Left lung (tissue), 10 donors: Measurements from ENCODE around the gene SVBP. TPM values are rescaled to one million over a fixed set of nuclear protein-coding genes. Genes with fewer than 3 reads are reported as not detected.
"Not testable (repeated sequence)": the region's sequence is repeated elsewhere in the genome, so short reads cannot be mapped to it uniquely, and the experiment has no call there.

Source experiments
- ATAC-seq: fragments of 200-7000 bp; cut with Tn5 transposase; one replicate; pipeline ENCODE4 v1.9.1; 2020; ENCODE audit warnings: moderate library complexity
- DNase-seq, 4 donors: peaks; one replicate each; pipeline ENCODE4 v3.0.0-alpha.2; 2013 to 2020
- H3K27ac ChIP-seq, 2 donors: fragments of 200-600 bp; sonication (generic) in 1 of 2; one replicate each; pipeline versions ENCODE4 v1.5.0 to v1.8.0; 2020 to 2021
- H3K27me3 ChIP-seq, 2 donors: fragments of 200-600 bp; sonication (generic) in 1 of 2; one replicate each; pipeline versions ENCODE4 v1.5.0 to v1.8.0; 2020 to 2021
- H3K36me3 ChIP-seq, 2 donors: fragments of 200-600 bp; sonication (generic) in 1 of 2; one replicate each; pipeline versions ENCODE4 v1.5.0 to v1.8.0; 2020 to 2021
- H3K4me1 ChIP-seq, 2 donors: fragments of 200-600 bp; one replicate each; pipeline ENCODE4 v1.8.0; 2021
- H3K4me3 ChIP-seq, 2 donors: fragments of 200-600 bp; sonication (generic) in 1 of 2; one replicate each; pipeline versions ENCODE4 v1.5.0 to v1.8.0; 2020 to 2021; ENCODE audit warnings: mild to moderate bottlenecking in 1 of 2
- H3K9me3 ChIP-seq, 2 donors: fragments of 200-600 bp; sonication (generic) in 1 of 2; one replicate each; pipeline versions ENCODE4 v1.5.0 to v1.8.0; 2020 to 2021
- CTCF ChIP-seq, 2 donors: fragments of 200-600 bp; sonication (generic) in 1 of 2; IDR thresholded peaks; one replicate each; pipeline versions ENCODE4 v1.5.0 to v1.8.0; 2021; ENCODE audit warnings: antibody characterized with exemption in 2 of 2
- intact Hi-C, 2 donors: fragments of 100-400 bp; cut with DNase I; formaldehyde crosslinking; loops; one replicate each; pipeline versions ENCODE4 v1.11.2 to v1.14.2; 2022
- polyA plus RNA-seq, 6 donors: library from polyadenylated mRNA; unstranded; fragments of 120-200 nt; gene quantifications; one replicate each; pipeline ENCODE4 v1.2.1, GENCODE V29; 2013; ENCODE audit not compliant: insufficient read length in 6 of 6
- total RNA-seq, 2 donors: library from RNA; stranded (reverse); fragmentation: NEBNext Ultra II Directional; extraction: Animal tissue kit (Norgen Biotek cat#: 25700); gene quantifications; one replicate each; pipeline ENCODE4 v1.2.1, GENCODE V29; 2021
- donor health status: DM: no; HTN: yes; CAD: no.
- donor health status: DM: no; HTN: no; CAD: no.

Gene SVBP
- total and polyA plus RNA-seq, 8 donors: 15.7 to 72.2 (median 67.7) TPM

- H3K27ac ChIP-seq: no peak overlapping the region
- no peak for DNase-seq
- intact Hi-C loops: no loop called here
- no peak for ATAC-seq
- no peaks in the 10 kb centered on the region for H3K36me3 ChIP-seq
- no peak overlapping the region for H3K4me3 ChIP-seq
- H3K4me1 ChIP-seq: no peaks in the 10 kb centered on the region
- H3K9me3 ChIP-seq: peaks cover 0 to 9% of the 10 kb centered on the region in 2 donors
- peaks cover 0 to 10% of the 10 kb centered on the region in 2 donors for H3K27me3 ChIP-seq
- no peak for TF ChIP-seq CTCF (IDR thresholded peaks at IDR 0.05)
These were observed 43.3 kb upstream of the SVBP start for GRCh38 chr1:42860339-42861013.

- H3K4me3 ChIP-seq, H3K27me3 ChIP-seq, H3K4me1 ChIP-seq, DNase-seq, H3K27ac ChIP-seq, ATAC-seq, H3K36me3 ChIP-seq, intact Hi-C loops, H3K9me3 ChIP-seq: not testable (repeated sequence)
These were observed 42.2 kb upstream of the SVBP start for GRCh38 chr1:42859366-42859765.

- H3K27me3 ChIP-seq, H3K36me3 ChIP-seq, H3K4me3 ChIP-seq, DNase-seq, intact Hi-C loops, ATAC-seq, H3K9me3 ChIP-seq, H3K4me1 ChIP-seq, H3K27ac ChIP-seq: not testable (repeated sequence)
These were observed 39.4 kb upstream of the SVBP start for GRCh38 chr1:42856554-42856953.

GRCh38 chr1:42853116-42853884, 36.1 kb upstream of the SVBP start:
- H3K4me1 ChIP-seq: no peaks in the 10 kb centered on the region
- no peak overlapping the region for H3K27ac ChIP-seq
- no peak for DNase-seq
- no peak for ATAC-seq
- no peaks in the 10 kb centered on the region for H3K27me3 ChIP-seq
- intact Hi-C loops: no loop called here
- H3K9me3 ChIP-seq: peaks cover 0 to 3% of the 10 kb centered on the region in 2 donors
- peaks cover 0 to 23% of the 10 kb centered on the region in 2 donors for H3K36me3 ChIP-seq
- no peak overlapping the region for H3K4me3 ChIP-seq
- TF ChIP-seq CTCF (IDR thresholded peaks at IDR 0.05): no peak

- DNase-seq (no peak), ATAC-seq (no peak)
- Histone ChIP-seq H3K4me3 (no peak overlapping the region), H3K9me3 (peaks cover 0 to 3% of the 10 kb centered on the region in 2 donors), H3K27ac (no peak overlapping the region), H3K27me3 (no peaks in the 10 kb centered on the region), H3K36me3 (peaks cover 0 to 23% of the 10 kb centered on the region in 2 donors), H3K4me1 (peaks cover 3 to 6% of the 10 kb centered on the region in 2 donors)
- TF ChIP-seq CTCF (IDR thresholded peaks at IDR 0.05): no peak
- intact Hi-C loops: no loop called here
These were observed 35.4 kb upstream of the SVBP start for GRCh38 chr1:42852608-42852980.

GRCh38 chr1:42851960-42852607, 34.9 kb upstream of the SVBP start:
- Histone ChIP-seq H3K4me1 (peaks cover 8 to 11% of the 10 kb centered on the region in 2 donors), H3K36me3 (peaks cover 0 to 23% of the 10 kb centered on the region in 2 donors), H3K4me3 (no peak overlapping the region), H3K27me3 (no peaks in the 10 kb centered on the region), H3K27ac (no peak overlapping the region), H3K9me3 (peaks cover 0 to 3% of the 10 kb centered on the region in 2 donors)
- intact Hi-C loops: no loop called here
- no peak for DNase-seq
- no peak for TF ChIP-seq CTCF (IDR thresholded peaks at IDR 0.05)
- no peak for ATAC-seq
